NCI-H1417 (cell line): Measurements from ENCODE around the gene SMC3.
A peak's percentile ranks its signal among the peaks of the same experiment; 100 is the strongest.

ENCODE experiments used
- DNase-seq, 3 experiments: peaks; one replicate each; lab custom pipeline; 2025; lab: John Stamatoyannopoulos, UW

The SMC3 gene

DNA sequence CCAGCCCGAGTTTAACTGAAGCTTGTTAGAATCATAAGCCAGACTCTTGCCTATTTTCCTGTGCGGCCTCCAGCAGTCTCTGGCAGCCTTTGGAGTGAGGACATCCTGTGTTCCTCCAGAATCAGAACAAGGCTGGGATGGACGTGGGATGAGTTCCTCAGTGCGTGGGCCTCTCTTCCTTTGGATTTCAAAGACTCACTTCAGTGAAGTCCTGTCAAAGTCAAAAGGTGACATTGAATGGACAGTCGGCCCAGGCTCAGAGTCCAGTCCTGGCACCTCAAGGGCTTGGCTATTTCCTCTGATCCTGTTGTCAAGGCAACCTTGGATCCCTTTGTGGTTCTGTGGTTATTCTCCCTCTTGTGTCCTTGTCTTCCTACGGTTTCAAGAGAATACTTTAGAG lies 21.4 kb upstream of the SMC3 start:
- peak in 1 of 3 experiments; percentile 4 for DNase-seq

DNA sequence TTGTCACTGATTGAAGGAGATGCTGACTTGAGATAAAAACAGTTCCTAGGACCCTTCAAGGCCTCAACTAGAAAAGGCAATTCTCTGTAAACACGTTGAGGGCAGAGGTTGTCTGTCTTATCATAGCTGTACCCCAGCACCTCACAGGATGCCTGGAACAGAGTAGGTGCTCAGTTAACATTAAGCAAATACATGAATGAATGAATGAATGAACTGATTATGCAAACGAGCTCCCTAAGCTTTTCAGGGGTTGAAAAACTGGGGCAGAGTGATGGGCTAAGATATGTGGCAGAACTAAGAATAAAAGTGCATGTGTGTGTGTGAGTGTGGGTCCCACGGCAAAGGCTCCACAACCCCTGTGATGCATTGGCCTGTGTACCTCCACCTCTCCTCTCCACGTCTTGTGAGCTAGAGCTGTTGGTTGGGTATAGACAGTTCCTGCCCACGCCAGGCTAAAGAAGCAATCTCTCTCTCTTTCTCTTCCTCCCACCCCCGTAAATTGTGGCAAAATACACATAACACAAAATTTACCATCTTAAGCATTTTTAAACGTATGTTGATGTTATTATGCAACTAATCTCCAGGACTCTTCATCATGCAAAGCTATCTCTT lies 20.9 kb upstream of the SMC3 start:
- DNase-seq = no peak

DNA sequence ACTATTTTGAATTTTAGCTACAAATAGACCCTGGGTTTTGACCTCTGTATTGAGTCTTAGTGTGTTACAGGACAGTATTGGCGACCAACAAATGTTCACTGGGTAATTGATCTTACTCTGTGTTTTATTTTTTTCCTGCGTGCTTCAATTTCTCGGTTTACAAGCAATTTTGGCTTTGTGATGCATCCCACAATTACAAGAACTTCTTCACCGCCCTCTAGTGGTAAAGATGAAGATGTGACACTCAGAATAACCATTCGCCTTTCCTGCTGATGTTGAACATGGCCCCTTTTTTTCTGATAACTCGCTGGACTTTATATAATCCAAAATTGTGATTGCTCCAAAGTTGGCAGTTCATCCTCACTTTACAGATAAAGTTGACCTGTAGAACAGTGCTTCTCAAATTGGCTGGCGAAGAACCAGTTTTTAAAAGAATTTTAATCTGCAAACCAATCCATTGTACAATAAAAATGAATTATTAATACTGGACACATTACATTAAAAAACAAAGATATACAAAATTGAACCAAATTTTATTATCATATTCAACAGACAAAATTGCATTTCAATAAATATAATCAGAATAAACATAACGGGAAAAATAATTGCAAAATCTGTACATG lies 20.2 kb upstream of the SMC3 start:
- peak; percentile 24 to 70 (median 51) for DNase-seq

DNA sequence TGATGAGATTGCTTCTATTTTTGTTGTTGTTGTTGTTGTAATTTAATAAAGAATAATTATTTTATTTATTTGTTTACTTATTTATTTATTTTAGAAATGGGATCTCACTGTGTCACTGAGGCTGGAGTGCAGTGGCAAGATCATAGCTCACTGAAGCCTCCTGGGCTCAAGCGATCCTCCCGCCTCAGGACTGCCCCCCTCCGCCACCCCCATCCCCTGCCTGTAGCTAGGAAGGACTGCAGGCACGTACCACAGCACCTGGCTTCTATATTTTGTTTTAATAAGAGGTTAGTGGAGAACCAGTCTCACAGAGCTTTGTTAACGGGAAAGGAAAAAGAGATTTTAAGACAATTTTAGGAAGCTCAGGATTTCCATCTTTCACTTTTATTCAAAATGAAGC lies 19.5 kb upstream of the SMC3 start:
- DNase-seq = no peak

DNA sequence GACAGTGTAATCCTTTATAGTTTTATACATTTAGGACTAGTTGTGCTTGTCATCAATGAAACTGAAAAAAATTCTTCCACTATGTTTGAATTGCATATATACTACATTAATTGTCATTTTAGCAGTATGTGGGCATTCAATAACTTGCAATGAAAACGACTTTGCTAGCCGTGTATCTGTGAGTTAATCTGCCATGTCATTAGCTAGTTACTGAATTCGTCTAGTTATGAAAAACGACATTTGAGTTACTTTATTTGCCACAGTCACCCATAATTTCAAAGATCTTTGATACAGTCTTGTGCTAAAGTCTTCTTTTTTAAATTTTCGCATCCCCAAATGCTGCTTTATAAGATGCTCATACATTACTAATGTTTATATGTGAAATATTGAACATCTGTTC lies 18.3 kb upstream of the SMC3 start:
- DNase-seq = no peak

DNA sequence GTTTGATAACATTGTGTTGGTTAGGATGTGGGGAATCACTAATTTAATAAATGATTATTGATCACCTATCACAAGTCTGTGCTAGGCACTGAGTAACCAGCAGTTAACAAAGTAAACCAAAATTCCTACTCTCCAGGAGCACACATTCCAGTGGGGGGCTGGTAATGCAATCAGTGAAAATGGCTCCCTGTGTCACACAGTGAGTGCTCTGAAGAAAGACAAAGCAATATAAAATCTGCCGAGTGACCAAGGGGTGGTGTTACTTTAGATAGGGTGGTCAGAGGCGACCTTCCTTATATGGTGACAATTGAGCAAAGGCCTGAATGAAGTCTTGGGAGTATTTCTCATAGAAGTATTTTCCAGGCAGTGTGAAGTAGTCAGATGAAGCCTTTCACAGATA lies 13.6 kb upstream of the SMC3 start:
- DNase-seq = no peak

DNA sequence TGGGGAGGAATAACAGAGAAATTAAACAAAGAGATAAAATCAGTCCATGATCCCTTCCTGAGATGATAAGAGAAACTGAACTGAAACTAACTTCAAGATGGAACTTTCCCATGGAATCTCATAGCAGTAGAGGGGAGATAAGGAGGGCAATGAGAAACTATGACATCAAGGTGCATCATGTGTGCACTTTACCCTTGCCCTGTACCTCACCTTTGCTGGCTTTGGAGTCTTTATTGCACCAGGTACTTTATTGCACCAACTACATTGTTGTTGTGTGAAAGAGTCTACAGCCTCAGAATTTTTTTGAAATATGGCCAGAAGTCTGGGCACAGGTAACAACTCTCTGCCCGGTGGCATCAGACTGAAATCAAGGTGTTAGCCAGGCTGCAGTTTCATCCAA lies 11.2 kb upstream of the SMC3 start:
- DNase-seq = no peak

DNA sequence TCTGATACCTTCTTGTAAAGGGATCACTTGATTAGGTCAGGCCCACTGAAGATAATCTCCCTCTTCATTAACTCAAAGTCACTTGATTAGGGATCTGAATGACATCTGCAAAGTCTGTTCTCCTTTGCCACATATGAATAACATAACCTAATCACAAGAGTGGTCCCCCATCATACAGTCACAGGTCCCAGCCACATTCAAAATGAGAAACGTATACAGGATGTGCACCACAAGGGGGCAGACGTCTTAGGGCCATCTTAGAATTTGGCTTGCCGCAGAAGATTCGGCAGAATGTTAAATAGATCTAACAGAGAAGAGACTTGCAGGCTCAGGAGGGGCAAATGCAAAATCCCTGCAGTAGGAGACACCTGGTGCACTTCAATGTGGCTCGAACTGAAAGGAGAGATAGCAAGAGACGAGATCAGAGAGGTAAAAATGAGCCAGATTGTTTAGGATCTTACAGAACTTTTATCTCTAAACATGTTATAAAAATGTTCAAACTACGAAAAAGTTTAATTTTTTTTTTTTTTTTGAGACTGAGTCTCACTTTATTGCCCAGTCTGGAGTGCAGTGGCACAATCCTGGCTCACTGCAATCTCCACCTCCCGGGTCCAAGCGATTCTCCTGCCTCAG lies 10.4 kb upstream of the SMC3 start:
- peak in 2 of 3 experiments; percentile 2 to 8 for DNase-seq

DNA sequence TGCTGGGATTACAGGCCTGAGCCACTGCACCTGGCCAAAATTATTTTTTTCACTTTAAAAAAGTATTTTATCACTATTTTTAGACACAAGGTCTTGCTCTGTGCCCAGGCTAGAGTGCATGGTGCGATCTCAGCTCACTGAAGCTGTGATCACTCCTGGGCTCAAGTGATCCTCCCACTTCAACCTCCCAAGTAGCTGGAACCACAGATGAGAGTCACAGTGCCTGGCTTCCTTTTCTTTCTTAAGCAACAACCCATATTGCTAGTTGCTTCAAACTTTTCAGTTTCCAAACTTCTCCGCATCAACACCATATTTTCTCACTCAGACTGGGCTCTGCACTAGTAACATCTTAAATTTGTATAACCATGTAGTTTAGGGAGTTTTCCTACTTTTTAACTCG lies 9.5 kb upstream of the SMC3 start:
- DNase-seq = no peak

DNA sequence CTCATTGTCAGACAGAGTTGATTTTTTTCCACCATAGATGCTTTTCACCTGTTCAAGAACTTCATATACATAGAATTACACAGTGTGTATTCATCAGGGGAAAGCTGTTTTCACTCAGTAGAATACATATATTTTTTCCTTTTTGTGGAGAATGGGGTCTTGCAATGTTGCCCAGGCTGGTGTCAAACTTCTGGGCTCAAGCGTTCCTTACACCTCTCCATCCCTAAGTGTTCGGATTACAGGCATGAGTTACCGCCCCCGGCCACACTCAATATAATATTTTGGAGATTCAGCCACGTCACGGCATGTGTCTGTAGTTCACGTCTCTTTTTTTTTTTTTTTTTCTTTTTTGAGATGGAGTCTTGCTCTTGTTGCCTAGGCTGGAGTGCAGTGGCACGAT lies 7.5 kb upstream of the SMC3 start:
- no peak for DNase-seq

DNA sequence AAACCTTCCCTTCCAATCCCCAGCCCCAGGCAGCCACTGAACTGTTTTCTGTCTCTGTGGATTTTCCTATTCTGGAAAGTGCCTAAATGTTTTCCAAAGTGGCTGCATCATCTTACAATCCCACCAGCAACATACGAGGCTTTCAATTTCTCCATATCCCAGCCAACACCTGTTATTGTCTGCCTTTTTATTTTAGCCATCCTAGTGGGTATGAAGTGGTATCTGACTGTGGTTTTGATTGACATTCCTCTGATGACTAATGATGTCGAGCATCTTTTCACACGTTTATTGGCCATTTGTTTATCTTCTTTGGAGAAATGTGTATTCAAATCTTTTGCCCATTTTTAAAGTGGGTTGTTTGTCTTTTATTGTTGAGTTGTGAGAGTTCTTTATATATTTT lies 6.2 kb upstream of the SMC3 start:
- DNase-seq = no peak

DNA sequence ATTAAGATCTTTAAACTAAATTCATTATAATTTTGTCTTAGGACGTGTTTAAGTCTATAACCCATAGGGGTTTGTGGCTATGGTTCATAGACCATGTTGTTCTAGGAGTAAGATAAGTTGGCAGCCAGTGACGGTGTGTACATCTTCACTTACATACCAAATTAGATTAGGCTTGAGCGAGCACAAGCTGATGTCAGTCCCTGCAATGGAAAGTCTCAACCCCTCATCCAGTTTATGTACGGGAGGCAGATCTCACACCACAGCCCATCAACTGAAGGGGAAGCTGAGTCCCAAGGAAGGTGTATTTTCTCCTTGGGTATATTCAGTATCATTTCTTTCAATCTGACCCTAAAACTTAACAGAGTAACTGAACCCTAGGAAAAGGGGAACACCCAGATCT lies 5.1 kb upstream of the SMC3 start:
- DNase-seq = no peak

DNA sequence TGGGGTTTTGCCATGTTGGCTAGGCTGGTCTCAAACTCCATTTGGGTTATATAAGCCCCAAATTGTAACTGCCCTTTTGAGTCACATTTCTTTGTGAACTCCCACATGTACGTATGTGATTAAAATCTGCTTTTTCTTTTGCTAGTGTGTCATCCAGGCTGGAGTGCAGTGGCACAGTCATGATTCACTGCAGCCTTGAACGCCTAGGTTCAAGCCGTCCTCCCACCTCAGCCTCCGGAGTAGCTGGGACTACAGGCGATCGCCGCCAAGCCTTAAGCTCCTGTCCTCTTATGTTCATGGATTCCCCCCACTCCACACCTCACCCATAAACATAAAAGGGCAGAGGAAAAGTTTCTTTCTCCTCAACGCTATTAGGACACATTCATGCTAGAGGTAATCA lies 4.4 kb upstream of the SMC3 start:
- no peak for DNase-seq

DNA sequence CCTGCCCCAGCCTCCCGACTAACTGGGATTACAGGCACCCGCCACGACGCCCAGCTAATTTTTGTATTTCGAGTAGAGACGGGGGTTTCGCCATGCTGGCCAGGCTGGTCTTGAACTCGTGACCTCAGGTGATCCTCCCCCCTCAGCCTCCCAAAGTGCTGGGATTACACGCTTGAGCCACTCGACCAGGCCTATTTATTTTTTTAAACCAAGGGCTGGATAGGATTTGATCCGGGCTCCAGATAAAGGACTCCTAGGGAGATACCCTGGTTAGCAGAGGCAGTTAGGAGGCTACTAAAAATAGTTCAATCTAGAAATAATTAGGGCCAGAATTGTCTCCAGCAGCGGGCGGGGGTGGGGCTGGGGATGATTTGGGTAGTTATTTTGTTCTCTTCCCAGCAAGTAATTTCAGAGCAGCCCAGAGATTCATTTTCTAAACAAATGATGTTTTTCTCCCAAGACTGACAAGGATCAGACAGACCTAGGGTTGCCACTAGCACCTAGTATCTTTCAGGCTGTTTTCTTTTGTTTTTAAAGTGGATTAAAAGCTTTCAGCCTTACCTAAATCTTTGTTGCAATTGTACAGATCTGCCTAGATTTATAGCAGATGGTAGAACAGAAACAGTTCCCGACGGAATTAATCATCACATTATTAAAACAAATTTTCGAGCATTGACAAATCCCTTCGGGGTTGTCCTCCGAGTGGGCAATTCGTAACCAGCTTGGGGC lies 859 bp upstream of the SMC3 start:
- DNase-seq = peak in 2 of 3 experiments; percentile 57 to 82

DNA sequence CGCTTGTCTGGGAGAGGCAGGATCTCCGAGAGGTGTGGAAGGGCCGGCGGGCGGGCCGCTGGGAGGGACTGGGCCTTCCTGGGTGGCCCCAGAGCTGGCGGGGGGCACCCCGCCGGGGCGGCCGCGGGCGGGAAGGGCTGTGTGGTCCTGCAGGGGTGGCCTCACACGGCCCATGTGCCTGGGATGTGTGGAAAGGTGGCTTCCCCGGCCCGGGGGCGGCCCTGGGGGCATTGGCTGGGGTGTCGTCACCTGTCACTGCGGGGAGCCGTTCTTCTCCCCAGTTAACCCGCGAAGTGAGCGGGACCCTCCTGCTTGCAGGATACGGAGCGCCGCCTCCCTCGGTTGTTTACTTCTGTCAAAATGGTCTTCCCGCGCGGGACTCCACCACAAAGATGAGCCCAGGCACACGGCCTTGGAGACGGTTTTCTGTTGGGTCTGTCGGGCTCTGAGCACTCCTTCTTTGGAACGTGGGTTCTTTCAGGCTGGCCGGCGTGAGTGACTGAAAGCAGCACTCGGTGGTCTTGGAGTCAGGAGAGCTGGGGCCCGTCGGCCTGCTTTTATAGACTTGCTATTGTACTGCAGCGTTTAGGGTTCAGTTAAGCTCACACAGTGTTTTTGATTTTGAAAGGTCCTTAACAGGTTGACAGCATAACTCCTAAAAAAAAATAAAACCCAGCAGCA lies 700 bp downstream of the SMC3 start:
- peak in 2 of 3 experiments; percentile 5 to 68 for DNase-seq

DNA sequence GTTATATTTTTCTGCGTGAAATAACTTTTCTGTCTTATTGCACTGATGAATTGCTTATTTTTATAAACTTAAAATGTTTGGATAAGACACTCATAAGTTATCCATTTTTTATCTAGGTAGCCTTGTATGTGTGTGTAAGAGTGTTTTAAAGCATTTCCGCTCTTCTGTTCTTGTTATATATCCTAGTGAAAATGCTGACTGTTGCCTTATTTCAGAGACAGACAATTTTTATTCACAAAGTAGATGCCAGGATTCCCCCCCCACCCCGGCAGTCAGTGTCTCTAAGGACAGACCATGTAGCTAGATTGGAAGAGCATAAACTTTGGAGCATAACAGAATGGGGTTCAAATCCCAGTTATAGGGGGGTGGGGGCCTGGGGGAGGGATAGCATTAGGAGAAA lies 1.6 kb downstream of the SMC3 start:
- no peak for DNase-seq

DNA sequence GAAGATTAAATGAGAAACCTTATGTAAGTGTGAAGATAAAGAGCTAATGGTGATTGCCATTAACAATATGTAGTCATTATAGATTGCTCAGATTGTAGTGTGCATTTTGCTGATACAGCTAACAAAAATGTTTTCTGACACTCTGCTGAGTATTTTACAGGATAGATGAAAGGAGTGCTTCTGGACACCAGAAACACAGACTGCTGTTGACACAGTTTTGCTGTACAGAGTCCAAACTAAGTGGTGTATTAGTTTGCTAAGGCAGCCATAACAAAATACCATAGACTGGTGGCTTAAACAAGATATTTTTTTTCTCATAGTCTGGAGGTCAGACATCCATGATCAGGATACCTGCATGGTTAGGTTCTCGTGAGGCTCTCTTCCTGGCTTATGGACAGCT lies 2.2 kb downstream of the SMC3 start:
- DNase-seq = no peak

DNA sequence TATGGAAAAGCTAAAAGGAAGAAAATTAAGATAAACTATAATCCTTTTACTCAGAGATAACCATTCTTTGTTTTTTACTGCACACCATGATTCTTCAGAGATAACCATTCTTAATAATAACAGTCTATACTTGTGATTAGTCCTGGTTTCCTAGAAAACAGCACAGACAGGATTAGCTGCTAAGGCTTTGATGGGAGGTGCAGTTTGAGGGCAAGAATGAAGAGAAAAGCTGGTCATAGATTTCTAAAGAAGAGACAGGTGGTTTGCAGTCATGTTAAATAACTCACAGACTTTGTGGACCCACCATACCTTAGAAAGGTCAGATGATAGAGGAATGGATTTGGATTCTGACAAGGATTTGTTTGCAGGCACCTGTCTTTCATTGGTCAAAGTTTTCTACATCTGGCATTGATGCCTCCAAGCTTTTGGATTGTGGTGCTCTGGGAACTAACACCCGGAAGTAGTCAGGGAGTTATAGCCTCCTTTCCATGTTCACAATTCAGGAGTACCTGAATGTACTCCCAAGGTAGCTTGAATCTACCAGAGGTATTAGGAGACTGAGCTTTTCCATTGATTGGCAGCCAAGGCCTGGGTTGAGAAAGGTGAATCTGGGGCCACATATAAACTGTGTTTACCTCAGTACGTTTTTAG lies 3.7 kb downstream of the SMC3 start:
- DNase-seq = no peak

DNA sequence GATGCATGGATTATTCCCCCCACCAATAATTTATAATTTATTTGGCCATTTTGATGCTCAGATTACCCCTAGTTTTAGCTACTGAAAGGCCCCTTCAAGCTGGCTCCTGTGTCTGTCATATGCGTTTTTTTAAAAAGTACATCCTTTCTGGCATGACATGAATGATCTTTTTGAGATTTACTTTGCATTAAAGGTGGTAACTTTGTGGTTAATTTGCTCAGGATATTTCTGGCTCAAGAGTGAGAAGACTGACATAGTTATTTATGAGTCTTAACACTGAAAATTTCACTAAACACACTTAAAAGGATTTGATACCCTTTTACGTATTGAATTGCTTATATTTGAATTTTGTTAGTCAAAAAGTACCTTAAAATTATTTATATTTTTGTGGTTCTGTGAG lies 5.4 kb downstream of the SMC3 start:
- no peak for DNase-seq

DNA sequence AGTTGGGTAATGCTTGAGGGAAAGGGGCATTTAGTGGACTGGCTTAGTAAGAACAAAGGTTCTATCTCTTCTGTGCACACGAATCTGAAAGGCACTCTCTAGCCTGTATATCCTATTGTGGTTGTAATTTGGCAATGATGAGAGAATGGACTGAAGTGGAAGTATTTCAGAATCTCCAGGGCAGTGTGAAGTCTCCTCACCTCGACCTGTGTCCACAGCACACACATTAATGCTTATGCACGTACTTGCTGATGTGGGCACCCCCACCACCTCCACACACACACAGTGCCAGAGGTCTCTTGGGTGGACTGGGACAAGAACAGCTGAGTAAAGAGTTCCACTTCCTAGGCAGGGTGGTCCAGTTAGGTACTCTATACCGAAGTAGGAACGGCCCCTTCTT lies 6.9 kb downstream of the SMC3 start:
- no peak for DNase-seq

DNA sequence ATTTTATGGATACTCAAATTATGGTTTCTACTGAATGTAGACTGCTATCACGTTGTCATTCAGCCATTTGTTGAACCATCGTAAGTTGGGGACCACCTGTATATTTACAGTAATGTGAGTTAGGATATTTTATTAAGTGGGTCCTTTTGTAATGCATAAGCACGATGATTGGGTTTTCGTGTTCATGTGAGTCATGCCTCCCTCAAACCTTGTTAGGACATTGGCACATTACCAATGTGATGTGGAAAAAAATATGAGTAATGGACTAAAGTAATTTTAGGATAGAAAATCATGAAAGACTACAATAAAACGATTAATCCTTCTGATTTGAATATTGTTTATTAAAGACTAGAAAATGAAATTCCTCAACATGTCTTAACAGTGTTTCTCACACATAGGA lies 8.7 kb downstream of the SMC3 start:
- DNase-seq = no peak

DNA sequence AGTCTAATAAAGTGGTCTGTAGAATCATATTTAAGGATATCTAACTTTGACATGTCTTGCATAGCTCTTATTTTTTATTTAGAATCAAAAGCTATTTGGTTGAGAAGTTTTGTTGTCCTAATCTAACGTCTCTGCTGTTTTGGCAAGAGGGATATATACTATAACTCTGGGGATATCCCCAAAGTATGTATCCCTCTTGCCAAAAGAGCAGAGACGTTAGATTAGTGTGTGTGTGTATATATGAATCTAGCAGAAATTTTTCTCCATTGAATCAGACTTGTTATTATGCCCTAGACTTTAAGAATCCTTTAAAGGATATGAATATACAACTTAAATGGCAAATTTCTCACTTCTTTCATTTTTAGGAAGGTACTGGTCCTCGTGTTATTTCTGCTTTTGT lies 9.6 kb downstream of the SMC3 start:
- no peak for DNase-seq
